Subcutaneous abdominal adipose tissue (tissue), 5 donors: ENCODE results near the gene ISX.

Experiments
- H3K27ac ChIP-seq: one replicate; pipeline ENCODE4 v1.7.0; 2013; ENCODE audit warnings: low read depth, mild to moderate bottlenecking, inconsistent platforms, low read length, moderate library complexity
- H3K27me3 ChIP-seq, 5 donors: one replicate each; pipeline ENCODE4 v1.7.0; 2013; ENCODE audit warnings: low read length in 5 of 5, inconsistent platforms in 1 of 5; ENCODE audit not compliant: control insufficient read depth in 5 of 5, insufficient read depth in 4 of 5
- H3K36me3 ChIP-seq, 5 donors: one replicate each; pipeline ENCODE4 v1.7.0; 2013; ENCODE audit warnings: low read length in 5 of 5; ENCODE audit not compliant: control insufficient read depth in 5 of 5, insufficient read depth in 5 of 5
- H3K4me1 ChIP-seq, 5 donors: one replicate each; pipeline ENCODE4 v1.7.0; 2013; ENCODE audit warnings: low read length in 5 of 5, mild to moderate bottlenecking in 3 of 5, moderate library complexity in 1 of 5; ENCODE audit not compliant: control insufficient read depth in 5 of 5, insufficient read depth in 5 of 5
- H3K4me3 ChIP-seq, 5 donors: one replicate each; pipeline ENCODE4 v1.7.0; 2013; ENCODE audit warnings: low read length in 5 of 5, low read depth in 1 of 5
- H3K9ac ChIP-seq, 5 donors: one replicate each; pipeline ENCODE4 v1.7.0; 2013; ENCODE audit warnings: low read length in 5 of 5, mild to moderate bottlenecking in 4 of 5, moderate library complexity in 3 of 5
- H3K9me3 ChIP-seq, 5 donors: one replicate each; pipeline ENCODE4 v1.7.0; 2013; ENCODE audit warnings: low read length in 5 of 5; ENCODE audit not compliant: control insufficient read depth in 5 of 5
- donor health status: healthy.
- donor health status: healthy.
- donor health status: healthy.
- donor health status: healthy.
- donor health status: healthy.

ISX gene

DNA sequence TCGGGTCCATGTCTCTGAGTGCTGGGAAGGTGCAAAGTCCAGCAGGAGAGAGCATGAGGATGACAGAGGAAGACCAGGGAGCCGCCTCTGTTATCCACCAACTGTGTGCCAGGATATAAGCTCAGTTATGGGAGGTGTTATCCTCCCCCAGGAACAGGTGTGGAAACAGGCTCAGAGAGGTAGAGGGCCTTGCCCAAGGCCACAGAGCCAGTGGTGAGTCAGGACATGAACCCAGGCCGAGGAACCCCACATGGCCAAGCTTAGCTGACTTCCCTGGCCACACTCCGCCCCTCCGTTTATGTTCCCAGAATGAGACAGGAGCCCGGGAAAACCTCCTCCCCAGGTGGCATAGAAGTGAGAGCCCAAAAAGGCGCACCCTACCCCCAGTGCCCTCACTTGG is 50.3 kb downstream of the ISX start:
- H3K27me3 ChIP-seq = peaks cover 0 to 10% (median 4%) of the 10 kb centered on the region in 5 donors
- H3K4me1 ChIP-seq = no peaks in the 10 kb centered on the region
- H3K27ac ChIP-seq = no peak overlapping the region
- H3K4me3 ChIP-seq = no peak overlapping the region
- no peak overlapping the region for H3K9ac ChIP-seq
- no peaks in the 10 kb centered on the region for H3K36me3 ChIP-seq
- H3K9me3 ChIP-seq = peaks cover 0 to 3% (median 0%) of the 10 kb centered on the region in 5 donors

- Histone ChIP-seq H3K4me1 (no peaks in the 10 kb centered on the region), H3K4me3 (no peak overlapping the region), H3K27me3 (peaks cover 0 to 10% (median 4%) of the 10 kb centered on the region in 5 donors), H3K9ac (no peak overlapping the region), H3K9me3 (peaks cover 0 to 3% (median 0%) of the 10 kb centered on the region in 5 donors), H3K36me3 (no peaks in the 10 kb centered on the region), H3K27ac (no peak overlapping the region)
These were observed 50.9 kb downstream of the ISX start for GRCh38 chr22:35116817-35117216.

DNA sequence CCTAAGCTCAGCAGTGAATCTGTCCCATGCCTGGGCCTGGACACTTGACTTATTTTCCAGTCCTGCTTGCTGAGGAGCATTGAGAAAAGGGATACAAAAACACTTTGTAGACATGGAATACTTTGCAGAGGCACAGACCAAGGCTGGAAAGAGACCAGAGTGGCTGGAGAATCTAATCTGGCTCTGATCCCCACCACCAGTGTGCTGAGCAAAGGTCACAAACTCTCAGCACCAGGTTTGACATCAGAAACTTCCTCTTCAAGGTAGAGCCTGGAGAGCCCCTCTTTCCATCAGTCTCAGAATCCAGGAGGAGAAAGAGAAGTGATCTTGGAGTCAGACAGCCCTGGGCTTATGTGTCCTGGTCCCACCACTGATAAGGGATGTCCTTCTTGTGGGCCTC is 53.5 kb downstream of the ISX start:
- H3K4me3 ChIP-seq = no peak overlapping the region
- no peak overlapping the region for H3K9ac ChIP-seq
- H3K4me1 ChIP-seq = no peaks in the 10 kb centered on the region
- H3K9me3 ChIP-seq = no peaks in the 10 kb centered on the region
- H3K27ac ChIP-seq = no peak overlapping the region
- H3K36me3 ChIP-seq = no peaks in the 10 kb centered on the region
- peaks cover 0 to 10% (median 3%) of the 10 kb centered on the region in 5 donors for H3K27me3 ChIP-seq

DNA sequence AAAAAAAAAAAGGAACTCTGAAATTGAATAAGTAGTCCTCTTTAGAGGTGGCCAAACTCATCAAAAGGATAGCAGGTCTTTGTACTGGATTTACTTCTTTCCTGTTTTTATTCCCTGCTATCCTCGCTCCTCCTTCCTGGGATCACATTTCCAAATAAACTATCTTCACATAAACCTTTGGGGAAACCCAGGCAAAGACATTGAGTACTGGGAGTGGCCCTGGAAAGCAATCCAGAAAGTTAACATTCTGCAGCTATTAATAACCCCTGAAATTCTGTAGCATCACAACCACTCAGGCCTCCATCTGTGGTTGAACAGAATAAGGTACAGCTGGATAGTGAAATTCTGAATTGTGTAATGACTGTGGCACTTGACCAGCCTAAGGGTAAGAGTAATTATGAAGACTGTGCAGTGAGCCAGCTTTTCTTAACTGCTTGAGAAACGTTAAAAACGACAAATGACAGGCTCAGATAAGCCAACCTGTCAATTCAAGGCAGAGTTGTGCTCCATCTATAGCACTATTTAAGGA is 58.8 kb downstream of the ISX start:
- Histone ChIP-seq H3K4me1 (no peaks in the 10 kb centered on the region), H3K9ac (no peak overlapping the region), H3K27me3 (peaks cover 0 to 8% (median 3%) of the 10 kb centered on the region in 5 donors), H3K4me3 (no peak overlapping the region), H3K9me3 (no peaks in the 10 kb centered on the region), H3K27ac (no peak overlapping the region), H3K36me3 (no peaks in the 10 kb centered on the region)

GRCh38 chr22:35126993-35127392 is 61.0 kb downstream of the ISX start:
- H3K36me3 ChIP-seq = no peaks in the 10 kb centered on the region
- peaks cover 0 to 11% (median 3%) of the 10 kb centered on the region in 5 donors for H3K27me3 ChIP-seq
- H3K9ac ChIP-seq = no peak overlapping the region
- no peaks in the 10 kb centered on the region for H3K4me1 ChIP-seq
- H3K4me3 ChIP-seq = no peak overlapping the region
- H3K27ac ChIP-seq = no peak overlapping the region
- peaks cover 0 to 2% (median 0%) of the 10 kb centered on the region in 5 donors for H3K9me3 ChIP-seq

GRCh38 chr22:35128637-35129036 is 62.7 kb downstream of the ISX start:
- H3K36me3 ChIP-seq = no peaks in the 10 kb centered on the region
- no peaks in the 10 kb centered on the region for H3K4me1 ChIP-seq
- no peak overlapping the region for H3K9ac ChIP-seq
- H3K9me3 ChIP-seq = peaks cover 0 to 2% (median 0%) of the 10 kb centered on the region in 5 donors
- no peak overlapping the region for H3K4me3 ChIP-seq
- H3K27me3 ChIP-seq = peaks cover 5 to 21% (median 13%) of the 10 kb centered on the region in 5 donors
- H3K27ac ChIP-seq = no peak overlapping the region

DNA sequence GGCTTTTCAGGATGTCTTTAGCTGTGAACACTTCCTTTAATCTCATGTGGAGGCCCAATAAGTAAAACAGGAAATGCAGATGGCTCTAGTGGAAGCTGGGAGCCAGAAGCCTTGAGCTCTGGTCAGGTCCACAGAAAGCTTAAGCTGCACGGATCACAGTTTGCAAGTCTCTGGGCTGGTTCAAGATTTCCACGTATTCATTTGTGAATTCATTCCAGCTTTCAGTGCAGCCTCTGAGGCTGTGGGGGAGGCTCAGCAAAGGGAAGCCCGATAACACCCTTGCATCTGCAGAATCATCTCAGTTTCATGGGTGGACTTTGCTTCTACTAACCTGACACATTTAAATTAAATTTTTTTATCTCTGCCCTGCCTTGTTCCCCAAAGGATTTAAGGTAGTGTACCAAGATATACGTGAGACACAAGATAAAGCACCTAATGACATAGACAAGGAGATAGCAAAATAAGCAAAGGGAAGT is 65.6 kb downstream of the ISX start:
- H3K27me3 ChIP-seq = peaks cover 17 to 33% (median 20%) of the 10 kb centered on the region in 5 donors
- H3K9me3 ChIP-seq = peaks cover 0 to 2% (median 0%) of the 10 kb centered on the region in 5 donors
- no peak overlapping the region for H3K9ac ChIP-seq
- no peak overlapping the region for H3K27ac ChIP-seq
- H3K4me3 ChIP-seq = no peak overlapping the region
- no peaks in the 10 kb centered on the region for H3K36me3 ChIP-seq
- no peaks in the 10 kb centered on the region for H3K4me1 ChIP-seq

DNA sequence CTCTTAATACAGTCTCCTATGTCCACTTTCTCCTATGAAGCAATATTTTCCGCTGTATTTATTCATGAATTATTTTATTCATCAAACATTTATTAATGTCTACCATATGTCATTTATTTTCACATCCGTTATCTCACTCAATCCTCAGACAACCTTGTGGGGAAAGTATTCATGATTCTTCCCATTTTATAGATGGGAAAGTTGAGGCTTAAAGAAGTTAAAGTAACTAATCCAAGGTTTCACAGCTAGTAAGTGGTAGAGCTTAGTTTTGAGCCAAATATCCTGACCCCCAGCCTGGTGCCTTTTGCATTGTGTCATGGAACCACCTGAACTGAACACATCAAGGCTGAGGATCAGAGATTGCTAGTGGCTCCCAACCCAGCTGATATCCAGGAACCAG is 66.6 kb downstream of the ISX start:
- Histone ChIP-seq H3K9ac (no peak overlapping the region), H3K36me3 (no peaks in the 10 kb centered on the region), H3K4me1 (no peaks in the 10 kb centered on the region), H3K27me3 (peaks cover 17 to 31% (median 24%) of the 10 kb centered on the region in 5 donors), H3K27ac (no peak overlapping the region), H3K9me3 (peaks cover 0 to 6% (median 0%) of the 10 kb centered on the region in 5 donors), H3K4me3 (no peak overlapping the region)

GRCh38 chr22:35133702-35134380 is 67.9 kb downstream of the ISX start:
- Histone ChIP-seq H3K9ac (no peak overlapping the region), H3K4me3 (no peak overlapping the region), H3K27ac (no peak overlapping the region), H3K36me3 (no peaks in the 10 kb centered on the region), H3K9me3 (peaks cover 0 to 6% (median 0%) of the 10 kb centered on the region in 5 donors), H3K27me3 (peaks cover 17 to 35% (median 24%) of the 10 kb centered on the region in 5 donors), H3K4me1 (no peaks in the 10 kb centered on the region)

GRCh38 chr22:35134637-35135036 is 68.7 kb downstream of the ISX start:
- Histone ChIP-seq H3K27me3 (peaks cover 17 to 35% (median 24%) of the 10 kb centered on the region in 5 donors), H3K4me3 (no peak overlapping the region), H3K27ac (no peak overlapping the region), H3K36me3 (no peaks in the 10 kb centered on the region), H3K9me3 (peaks cover 0 to 6% (median 0%) of the 10 kb centered on the region in 5 donors), H3K9ac (no peak overlapping the region), H3K4me1 (no peaks in the 10 kb centered on the region)
